Measurements from ENCODE around the gene SPINK1. TPM values are rescaled to one million over a fixed set of nuclear protein-coding genes. Genes with fewer than 3 reads are reported as not detected.

The SPINK1 gene
- total RNA-seq, 4 donors from 2014 or later: 22.5 to 317 (median 54.1) TPM; not detected in 1

Other genes with a start within 250 kb of the SPINK1 start
- gene JAKMIP2, start 48.9 kb downstream of the SPINK1 start, total RNA-seq: under 1 TPM; 0.37 to 0.79 (median 0.40) TPM
- gene SCGB3A2, start 47.0 kb upstream of the SPINK1 start, total RNA-seq: not detected
- gene C5orf46, start 74.9 kb upstream of the SPINK1 start, total RNA-seq: not detected
- gene SPINK5, start 232.3 kb upstream of the SPINK1 start, total RNA-seq: 1 to 10 TPM; 2.6 to 7.1 (median 4.1) TPM